ENCODE data around the gene PRPS1. TPM values are rescaled to one million over a fixed set of nuclear protein-coding genes. Genes with fewer than 3 reads are reported as not detected.

The PRPS1 gene
- total RNA-seq, 1 experiment from 2014 or later = 90.5 TPM

- H3K27ac ChIP-seq (ENCODE audit: insufficient read length, low read depth, low read length) = peak overlapping the region; percentile 56
- no peaks in the 10 kb centered on the region; the same call in 1 of the 2 replicates for H3K4me1 ChIP-seq (ENCODE audit: insufficient read depth, low read length)
- peaks cover 16 to 17% of the 10 kb centered on the region in 2 experiments for H3K4me1 Mint-ChIP-seq
- H3K9ac ChIP-seq (ENCODE audit: extremely low read depth, insufficient read length, low read length) = peak overlapping the region; percentile 97
- peak overlapping the region; percentile 96 for H3K14ac ChIP-seq (ENCODE audit: insufficient read depth, low read length)
- no peak overlapping the region for H3K23ac ChIP-seq (ENCODE audit: insufficient read length, low read depth, low read length)
- H4K91ac ChIP-seq (ENCODE audit: insufficient read length, low read depth, low read length) = peak overlapping the region; percentile 92
- H2AK5ac ChIP-seq (ENCODE audit: insufficient read length, low read length) = peak overlapping the region; percentile 19
- peaks cover 33% of the 10 kb centered on the region; the same call in 1 of the 2 replicates for H3K79me2 ChIP-seq (ENCODE audit: insufficient read depth, low read length)
- WGBS (ENCODE audit: extremely low coverage, insufficient read length, low lambda C conversion rate) = no CpG with 5 or more reads among the region's 29 CpGs
- peaks cover 5% of the 10 kb centered on the region for H3K23me2 ChIP-seq (ENCODE audit: insufficient read length, low read depth, low read length, poor library complexity, severe bottlenecking)
- no peak overlapping the region for H2AFZ ChIP-seq (ENCODE audit: low read length)
- no peak overlapping the region; the same call in 1 of the 2 replicates for H3K4ac ChIP-seq (ENCODE audit: low read depth, low read length)
- no peak overlapping the region for H4K8ac ChIP-seq (replicated peaks; ENCODE audit: insufficient read length, low read depth, low read length)
- H3K18ac ChIP-seq (ENCODE audit: insufficient read length, low read depth, low read length) = peak overlapping the region; percentile 91
- peak overlapping the region; percentile 92 to 99 for H3K4me3 Mint-ChIP-seq
- peak overlapping the region; percentile 96 for H3K56ac ChIP-seq (ENCODE audit: insufficient read length, low read depth, low read length)
- H4K5ac ChIP-seq (ENCODE audit: insufficient read length, low read depth, low read length) = peak overlapping the region; percentile 98
- peak overlapping the region; percentile 58 to 98 (median 98); a peak in 6 of 7 replicates for H3K27ac Mint-ChIP-seq
- H3K4me2 ChIP-seq (ENCODE audit: insufficient read depth, insufficient read length, low read length) = peak overlapping the region; percentile 83
- H2BK120ac ChIP-seq (ENCODE audit: low read depth, low read length, poor library complexity, severe bottlenecking) = no peak overlapping the region
- H3K9me3 ChIP-seq (ENCODE audit: control insufficient read depth, low read depth, low read length) = no peaks in the 10 kb centered on the region
- H3K27me3 Mint-ChIP-seq (ENCODE audit: low read depth) = peaks cover 1% of the 10 kb centered on the region; the same call in 1 of the 2 replicates
- H3K27me3 ChIP-seq (ENCODE audit: insufficient read depth, low read length) = no peaks in the 10 kb centered on the region
- H2BK5ac ChIP-seq (ENCODE audit: insufficient read length, low read length) = peak overlapping the region; percentile 81
- no peaks in the 10 kb centered on the region for H4K20me1 ChIP-seq (ENCODE audit: control insufficient read depth, insufficient read depth, insufficient read length)
- TF ChIP-seq CTCF (conservative IDR thresholded peaks at IDR 0.05) = no peak
- H2BK15ac ChIP-seq (ENCODE audit: low read depth, low read length) = no peak overlapping the region
- H3T11ph ChIP-seq (ENCODE audit: low read length) = peak overlapping the region; percentile 70
- peak; percentile 45 for DNase-seq
- H2BK12ac ChIP-seq (ENCODE audit: insufficient read length, low read depth, low read length) = peak overlapping the region; percentile 87
- no peaks in the 10 kb centered on the region for H3K79me1 ChIP-seq (ENCODE audit: insufficient read depth, low read depth, low read length, poor library complexity, severe bottlenecking)
- H3K36me3 Mint-ChIP-seq (ENCODE audit: insufficient read depth in 1 of 3, low read depth in 3 of 3) = peaks cover 12 to 13% (median 12%) of the 10 kb centered on the region in 3 experiments; a peak in 5 of 7 replicates
- H3K9me3 Mint-ChIP-seq = peaks cover 2 to 44% of the 10 kb centered on the region in 2 experiments; a peak in 4 of 5 replicates
- H2BK20ac ChIP-seq (ENCODE audit: low read depth, low read length, poor library complexity, severe bottlenecking) = no peak overlapping the region
These were observed 591 bp downstream of the PRPS1 start for GRCh38 chrX:107628662-107629539.

All from H9 (cell line).